Measurements from ENCODE around the gene ZMAT5. TPM values are rescaled to one million over a fixed set of nuclear protein-coding genes. Genes with fewer than 3 reads are reported as not detected.

ZMAT5 gene
- total and polyA plus RNA-seq, 2 of the 13 experiments (the other 11 are each of a cell fraction or from before 2014, with no cell fraction given), result 20.7 to 27.8 TPM

DNA sequence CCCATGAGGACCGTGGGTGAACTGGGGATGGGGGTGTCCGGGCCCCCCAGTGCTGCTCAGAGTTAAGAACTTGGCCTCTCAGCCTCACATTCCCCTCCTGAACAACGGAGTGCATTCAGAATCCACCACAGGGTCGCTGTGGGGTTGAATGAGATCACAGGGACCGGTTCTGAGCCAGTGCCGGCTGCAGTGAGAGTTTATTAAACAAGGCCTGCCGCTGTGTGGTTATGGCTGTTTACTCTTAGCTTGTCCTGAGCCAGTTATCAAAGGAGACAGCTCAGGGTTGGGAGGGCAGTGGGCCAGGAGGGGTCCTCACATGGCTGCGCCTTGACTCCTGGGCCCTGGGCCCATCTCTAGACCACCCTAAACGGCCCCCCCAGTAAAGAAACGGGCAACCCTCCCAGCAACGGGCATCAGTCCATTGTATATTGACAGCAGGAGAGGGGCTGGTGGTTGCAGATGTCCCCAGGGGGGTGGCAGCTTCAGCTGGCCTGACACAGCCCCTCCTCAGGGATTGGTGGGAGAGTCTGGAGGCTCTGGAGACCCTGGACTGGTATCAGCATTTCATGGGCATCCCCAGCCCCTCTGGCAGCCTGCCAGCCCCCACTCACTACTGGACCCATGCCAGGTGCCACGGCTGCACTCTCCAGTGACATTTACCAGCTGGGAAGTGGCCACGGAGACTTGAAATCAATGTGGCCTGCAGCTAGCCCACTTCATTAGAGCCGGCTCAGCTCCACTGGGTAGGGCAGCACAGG lies 62.1 kb downstream of the ZMAT5 start (continued):
- TF ChIP-seq DPF2 (CRISPR knock-in tag; IDR thresholded peaks at IDR 0.05; ENCODE audit: borderline replicate concordance, low read depth) (no peak), MBD4 (IDR thresholded peaks at IDR 0.05; ENCODE audit: borderline replicate concordance, low read length) (no peak), ZNF674 (CRISPR knock-in tag; IDR thresholded peaks at IDR 0.05; ENCODE audit: low read depth) (no peak), ZNF788 (CRISPR knock-in tag; IDR thresholded peaks at IDR 0.05; ENCODE audit: borderline replicate concordance) (no peak), HNRNPL (IDR thresholded peaks at IDR 0.05; ENCODE audit: low read depth, low read length) (0 out of 2 replicates have a peak, but pooled peaks have one; percentile 42), ZNF446 (CRISPR knock-in tag; IDR thresholded peaks at IDR 0.05) (no peak), SKI (IDR thresholded peaks at IDR 0.05; ENCODE audit: partially characterized antibody) (no peak), ZNF790 (CRISPR knock-in tag; IDR thresholded peaks at IDR 0.05; ENCODE audit: borderline replicate concordance) (no peak), ZNF75D (CRISPR knock-in tag; IDR thresholded peaks at IDR 0.05; ENCODE audit: borderline replicate concordance) (no peak), ZNF577 (CRISPR knock-in tag; IDR thresholded peaks at IDR 0.05; ENCODE audit: borderline replicate concordance, low read depth) (no peak), ZNF136 (CRISPR knock-in tag; IDR thresholded peaks at IDR 0.05; ENCODE audit: low read depth) (no peak), SYNCRIP (IDR thresholded peaks at IDR 0.05; ENCODE audit: insufficient read depth, low read depth, low read length) (no peak), ZNF329 (CRISPR knock-in tag; IDR thresholded peaks at IDR 0.05; ENCODE audit: low read depth) (no peak), NRL (CRISPR knock-in tag; IDR thresholded peaks at IDR 0.05; ENCODE audit: borderline replicate concordance) (no peak), RFXANK (CRISPR knock-in tag; IDR thresholded peaks at IDR 0.05) (no peak), CCAR2 (optimal IDR thresholded peaks at IDR 0.05; ENCODE audit: low read depth, low read length) (no peak), CEBPZ (IDR thresholded peaks at IDR 0.05; ENCODE audit: low read length) (no peak), RXRA (CRISPR knock-in tag; IDR thresholded peaks at IDR 0.05) (peak; percentile 70)
- TF ChIP-seq, protein P1, sequence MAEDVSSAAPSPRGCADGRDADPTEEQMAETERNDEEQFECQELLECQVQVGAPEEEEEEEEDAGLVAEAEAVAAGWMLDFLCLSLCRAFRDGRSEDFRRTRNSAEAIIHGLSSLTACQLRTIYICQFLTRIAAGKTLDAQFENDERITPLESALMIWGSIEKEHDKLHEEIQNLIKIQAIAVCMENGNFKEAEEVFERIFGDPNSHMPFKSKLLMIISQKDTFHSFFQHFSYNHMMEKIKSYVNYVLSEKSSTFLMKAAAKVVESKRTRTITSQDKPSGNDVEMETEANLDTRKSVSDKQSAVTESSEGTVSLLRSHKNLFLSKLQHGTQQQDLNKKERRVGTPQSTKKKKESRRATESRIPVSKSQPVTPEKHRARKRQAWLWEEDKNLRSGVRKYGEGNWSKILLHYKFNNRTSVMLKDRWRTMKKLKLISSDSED (CRISPR knock-in tag; IDR thresholded peaks at IDR 0.05), result no peak
- TF ChIP-seq, protein P2, sequence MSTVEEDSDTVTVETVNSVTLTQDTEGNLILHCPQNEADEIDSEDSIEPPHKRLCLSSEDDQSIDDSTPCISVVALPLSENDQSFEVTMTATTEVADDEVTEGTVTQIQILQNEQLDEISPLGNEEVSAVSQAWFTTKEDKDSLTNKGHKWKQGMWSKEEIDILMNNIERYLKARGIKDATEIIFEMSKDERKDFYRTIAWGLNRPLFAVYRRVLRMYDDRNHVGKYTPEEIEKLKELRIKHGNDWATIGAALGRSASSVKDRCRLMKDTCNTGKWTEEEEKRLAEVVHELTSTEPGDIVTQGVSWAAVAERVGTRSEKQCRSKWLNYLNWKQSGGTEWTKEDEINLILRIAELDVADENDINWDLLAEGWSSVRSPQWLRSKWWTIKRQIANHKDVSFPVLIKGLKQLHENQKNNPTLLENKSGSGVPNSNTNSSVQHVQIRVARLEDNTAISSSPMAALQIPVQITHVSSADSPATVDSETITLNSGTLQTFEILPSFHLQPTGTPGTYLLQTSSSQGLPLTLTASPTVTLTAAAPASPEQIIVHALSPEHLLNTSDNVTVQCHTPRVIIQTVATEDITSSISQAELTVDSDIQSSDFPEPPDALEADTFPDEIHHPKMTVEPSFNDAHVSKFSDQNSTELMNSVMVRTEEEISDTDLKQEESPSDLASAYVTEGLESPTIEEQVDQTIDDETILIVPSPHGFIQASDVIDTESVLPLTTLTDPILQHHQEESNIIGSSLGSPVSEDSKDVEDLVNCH (CRISPR knock-in tag; IDR thresholded peaks at IDR 0.05), result no peak
- TF ChIP-seq, protein P3, sequence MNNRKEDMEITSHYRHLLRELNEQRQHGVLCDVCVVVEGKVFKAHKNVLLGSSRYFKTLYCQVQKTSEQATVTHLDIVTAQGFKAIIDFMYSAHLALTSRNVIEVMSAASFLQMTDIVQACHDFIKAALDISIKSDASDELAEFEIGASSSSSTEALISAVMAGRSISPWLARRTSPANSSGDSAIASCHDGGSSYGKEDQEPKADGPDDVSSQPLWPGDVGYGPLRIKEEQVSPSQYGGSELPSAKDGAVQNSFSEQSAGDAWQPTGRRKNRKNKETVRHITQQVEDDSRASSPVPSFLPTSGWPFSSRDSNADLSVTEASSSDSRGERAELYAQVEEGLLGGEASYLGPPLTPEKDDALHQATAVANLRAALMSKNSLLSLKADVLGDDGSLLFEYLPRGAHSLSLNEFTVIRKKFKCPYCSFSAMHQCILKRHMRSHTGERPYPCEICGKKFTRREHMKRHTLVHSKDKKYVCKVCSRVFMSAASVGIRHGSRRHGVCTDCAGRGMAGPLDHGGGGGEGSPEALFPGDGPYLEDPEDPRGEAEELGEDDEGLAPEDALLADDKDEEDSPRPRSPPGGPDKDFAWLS (CRISPR knock-in tag; IDR thresholded peaks at IDR 0.05; ENCODE audit: borderline replicate concordance), result no peak
